Activated CD8-positive, alpha-beta T cell treated with anti-CD3 and anti-CD28 coated beads, Interleukin-2, amount 10 ng/mL, durations not matched to agents 7 days and 5 days (primary cell): ENCODE results near the gene FALEC. TPM values are rescaled to one million over a fixed set of nuclear protein-coding genes. Genes with fewer than 3 reads are reported as not detected.

Experiments used
- ATAC-seq: fragments of 150-1000 bp; cut with Tn5 transposase; one replicate; pipeline ENCODE4 v1.10.0; 2021; ENCODE audit warnings: moderate library complexity
- CTCF ChIA-PET: fragments of 350-600 bp; sonication (Branson Sonifier 250); formaldehyde crosslinking; loops from one replicate; lab custom pipeline; 2021; ENCODE audit warnings: antibody characterized with exemption; lab: Charles Lee
- POLR2A ChIA-PET: fragments of 350-600 bp; sonication (Branson Sonifier 250); formaldehyde crosslinking; loops from one replicate; lab custom pipeline; 2021; ENCODE audit warnings: antibody characterized with exemption; lab: Charles Lee
- DNase-seq: peaks from one replicate; pipeline ENCODE4 v3.0.0-alpha.2; 2020
- H3K27ac Mint-ChIP-seq: one replicate; pipeline ENCODE4 v1.8.0; 2021; ENCODE audit warnings: mild to moderate bottlenecking, mixed read lengths
- H3K27me3 Mint-ChIP-seq: one replicate; pipeline ENCODE4 v1.8.0; 2021; ENCODE audit warnings: low read depth, mixed read lengths
- H3K36me3 Mint-ChIP-seq: one replicate; pipeline ENCODE4 v1.8.0; 2021; ENCODE audit warnings: low read depth, mixed read lengths
- H3K4me1 Mint-ChIP-seq: one replicate; pipeline ENCODE4 v1.8.0; 2021; ENCODE audit warnings: low read depth, mixed read lengths
- H3K4me3 Mint-ChIP-seq: one replicate; pipeline ENCODE4 v1.8.0; 2021; ENCODE audit warnings: mild to moderate bottlenecking, mixed read lengths
- H3K9me3 Mint-ChIP-seq: one replicate; pipeline ENCODE4 v1.8.0; 2022; ENCODE audit warnings: mixed read lengths; ENCODE audit not compliant: insufficient read depth
- total RNA-seq, 2 experiments: library from RNA; stranded (reverse); gene quantifications; one replicate each; pipeline ENCODE4 v1.2.3, GENCODE V29; 2021

FALEC gene
- total RNA-seq, 2 experiments from 2014 or later: not detected

DNA sequence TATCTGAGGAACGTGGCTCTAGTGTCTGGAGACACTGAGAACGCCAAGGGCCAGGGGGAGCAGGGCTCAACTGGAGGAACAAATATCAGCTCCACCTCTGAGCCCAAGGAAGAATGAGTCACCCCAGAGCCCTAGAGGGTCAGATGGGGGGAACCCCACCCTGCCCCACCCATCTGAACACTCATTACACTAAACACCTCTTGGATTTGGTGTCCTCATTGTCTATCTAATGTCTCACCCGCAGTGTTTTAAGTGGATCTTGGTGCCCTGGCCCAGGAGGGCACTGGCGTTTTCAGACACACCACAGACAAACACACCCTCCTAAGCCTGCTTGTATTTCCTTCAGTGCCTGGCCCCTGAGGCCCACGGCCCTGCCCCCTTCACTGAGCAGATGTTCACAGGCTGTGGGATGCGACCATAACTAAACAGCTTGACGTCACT, 2.2 kb upstream of the FALEC start:
- no peaks in the 10 kb centered on the region for H3K9me3 Mint-ChIP-seq
- no peaks in the 10 kb centered on the region for H3K27me3 Mint-ChIP-seq
- no peak for DNase-seq
- ChIA-PET CTCF (interaction anchor here (2.8 kb wide), 1 partner anchor 19 kb away, joined by 11 read pairs; no protein-coding TSS in a partner anchor), POLR2A (interaction anchor here (0.6 kb wide), 1 partner anchor 150 kb away, joined by 5 read pairs; no protein-coding TSS in a partner anchor)
- H3K4me3 Mint-ChIP-seq: no peak overlapping the region
- H3K27ac Mint-ChIP-seq: no peak overlapping the region
- no peak for ATAC-seq
- peaks cover 18% of the 10 kb centered on the region for H3K4me1 Mint-ChIP-seq
- H3K36me3 Mint-ChIP-seq: no peaks in the 10 kb centered on the region

- no peak for ATAC-seq
These were observed 1.3 kb upstream of the FALEC start for GRCh38 chr1:150514260-150514659.

GRCh38 chr1:150514913-150515327, 632 bp upstream of the FALEC start:
- H3K27me3 Mint-ChIP-seq: no peaks in the 10 kb centered on the region
- DNase-seq: no peak
- peak; percentile 1 for ATAC-seq
- H3K4me1 Mint-ChIP-seq: peaks cover 18% of the 10 kb centered on the region
- H3K4me3 Mint-ChIP-seq: peak overlapping the region; percentile 90
- H3K9me3 Mint-ChIP-seq: no peaks in the 10 kb centered on the region
- POLR2A ChIA-PET: interaction anchor here (0.6 to 1.7 kb wide), 6 partner anchors 10 to 281 kb away, joined by 3 to 6 read pairs (median 3); partner anchors contain the start of gene ENSA
- CTCF ChIA-PET: interaction anchor here (0.5 to 3.5 kb wide), 11 partner anchors 17 to 481 kb away, joined by 3 to 26 read pairs (median 4); partner anchors contain the start of gene TARS2
- no peaks in the 10 kb centered on the region for H3K36me3 Mint-ChIP-seq
- peak overlapping the region; percentile 81 for H3K27ac Mint-ChIP-seq

More at GRCh38 chr1:150514260-150514659, 1.3 kb upstream of the FALEC start:
- ChIA-PET POLR2A (interaction anchor here (1.7 kb wide), 1 partner anchor 280 kb away, joined by 6 read pairs; no protein-coding TSS in a partner anchor), CTCF (interaction anchor here (2.8 to 3.5 kb wide), 2 partner anchors 18 kb away, joined by 11 to 26 read pairs; no protein-coding TSS in a partner anchor)
- no peak overlapping the region for H3K27ac Mint-ChIP-seq
- H3K36me3 Mint-ChIP-seq: no peaks in the 10 kb centered on the region
- H3K27me3 Mint-ChIP-seq: no peaks in the 10 kb centered on the region
- H3K4me1 Mint-ChIP-seq: peaks cover 18% of the 10 kb centered on the region
- H3K9me3 Mint-ChIP-seq: no peaks in the 10 kb centered on the region
- DNase-seq: no peak
- peak overlapping the region; percentile 90 for H3K4me3 Mint-ChIP-seq

- DNase-seq: peak; percentile 26
- ChIA-PET POLR2A (interaction anchor here (0.5 to 2.3 kb wide), 8 partner anchors 11 to 681 kb away, joined by 3 to 7 read pairs (median 4); partner anchors contain the start of genes ENSA and MCL1), CTCF (interaction anchor here (1.0 to 3.5 kb wide), 15 partner anchors 12 to 480 kb away, joined by 3 to 26 read pairs (median 5); partner anchors contain the start of genes MCL1 and TARS2)
- peak overlapping the region; percentile 11 for H3K27ac Mint-ChIP-seq
- H3K36me3 Mint-ChIP-seq: no peaks in the 10 kb centered on the region
- H3K4me1 Mint-ChIP-seq: peaks cover 19% of the 10 kb centered on the region
- ATAC-seq: peak; percentile 7
- no peaks in the 10 kb centered on the region for H3K9me3 Mint-ChIP-seq
- peaks cover 1% of the 10 kb centered on the region for H3K27me3 Mint-ChIP-seq
- H3K4me3 Mint-ChIP-seq: peak overlapping the region; percentile 90
These were observed 569 bp downstream of the FALEC start for GRCh38 chr1:150516050-150516591.

- Mint-ChIP-seq H3K4me1 (peaks cover 24% of the 10 kb centered on the region), H3K36me3 (no peaks in the 10 kb centered on the region), H3K27ac (no peak overlapping the region), H3K27me3 (peaks cover 5% of the 10 kb centered on the region), H3K9me3 (no peaks in the 10 kb centered on the region), H3K4me3 (peak overlapping the region; percentile 90)
- CTCF ChIA-PET: interaction anchor here (1.0 to 3.5 kb wide), 11 partner anchors 11 to 261 kb away, joined by 3 to 26 read pairs (median 7); partner anchors contain the start of genes MCL1 and TARS2
- DNase-seq: peak; percentile 37
- ATAC-seq: no peak
- POLR2A ChIA-PET: interaction anchor here (1.1 to 2.3 kb wide), 3 partner anchors 25 to 63 kb away, joined by 3 to 7 read pairs (median 4); partner anchors contain the start of gene MCL1
These were observed 1.1 kb downstream of the FALEC start for GRCh38 chr1:150516616-150517015.

DNA sequence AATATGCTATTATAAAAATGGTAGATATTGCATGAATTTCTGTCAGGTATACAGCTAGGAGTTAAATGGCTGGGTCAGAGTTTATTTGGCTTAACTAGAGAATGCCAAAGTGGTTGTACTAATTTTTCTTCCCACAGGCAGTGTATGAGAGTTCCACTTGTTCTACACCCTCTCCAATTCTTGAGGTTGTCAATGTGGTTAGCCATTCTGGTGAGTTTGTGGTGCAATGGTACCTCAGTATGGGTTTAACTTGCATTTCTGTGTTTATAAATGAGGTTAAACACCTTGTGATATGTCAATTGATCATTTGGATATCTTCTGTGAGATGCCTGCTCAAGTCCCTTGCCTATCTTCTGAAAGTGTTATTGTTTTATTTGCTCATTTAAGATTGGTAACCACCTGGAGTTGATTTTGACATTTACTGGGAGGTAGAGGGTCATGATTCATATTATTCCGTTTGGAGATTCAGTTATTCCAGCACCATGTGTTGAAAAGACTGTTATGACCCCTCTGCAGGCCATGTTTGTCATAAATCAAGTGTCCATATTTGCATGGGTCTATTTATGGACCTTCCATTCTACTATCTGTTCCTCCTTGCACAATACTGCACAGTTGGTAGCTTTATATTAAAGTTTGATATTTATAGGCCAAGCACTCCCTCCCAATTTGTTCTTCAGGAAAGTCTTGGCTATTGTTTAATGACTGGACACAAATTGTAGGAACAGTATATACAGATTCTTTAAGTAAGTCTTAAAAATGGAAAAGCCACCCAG, 5.8 kb downstream of the FALEC start:
- POLR2A ChIA-PET: no interaction called here
- ATAC-seq: no peak
- peaks cover 15% of the 10 kb centered on the region for H3K4me1 Mint-ChIP-seq

DNA sequence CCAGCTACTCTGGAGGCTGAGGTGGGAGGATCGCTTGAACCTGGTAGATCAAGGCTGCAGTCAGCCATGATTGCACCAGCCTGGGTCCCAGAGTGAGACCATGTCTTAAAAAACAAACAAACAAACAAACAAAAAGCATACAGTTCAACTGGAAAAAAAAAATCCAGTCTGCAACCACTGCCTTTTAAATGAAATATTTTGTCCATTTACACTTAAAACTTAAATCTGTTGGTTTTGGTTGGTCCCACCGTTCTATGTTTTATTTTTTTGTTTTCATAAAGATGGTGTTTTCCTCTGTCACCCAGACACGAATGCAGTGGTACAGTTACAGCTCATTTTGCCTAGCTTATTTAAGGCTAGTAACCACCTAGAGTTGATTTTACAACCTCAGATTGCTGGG, 9.8 kb downstream of the FALEC start:
- ChIA-PET CTCF (no interaction called here), POLR2A (no interaction called here)
- no peaks in the 10 kb centered on the region for H3K36me3 Mint-ChIP-seq
- ATAC-seq: no peak
- H3K9me3 Mint-ChIP-seq: no peaks in the 10 kb centered on the region
- no peak overlapping the region for H3K4me3 Mint-ChIP-seq
- peaks cover 6% of the 10 kb centered on the region for H3K4me1 Mint-ChIP-seq
- no peak overlapping the region for H3K27ac Mint-ChIP-seq
- no peak for DNase-seq
- H3K27me3 Mint-ChIP-seq: peaks cover 5% of the 10 kb centered on the region

More for the DNA sequence above, 5.8 kb downstream of the FALEC start:
- CTCF ChIA-PET: interaction anchor here (1.2 to 1.5 kb wide), 3 partner anchors 11 to 265 kb away, joined by 4 to 7 read pairs (median 4); no protein-coding TSS in a partner anchor
- Mint-ChIP-seq H3K36me3 (no peaks in the 10 kb centered on the region), H3K9me3 (no peaks in the 10 kb centered on the region), H3K27ac (no peak overlapping the region), H3K4me3 (no peak overlapping the region), H3K27me3 (peaks cover 5% of the 10 kb centered on the region)
- DNase-seq: no peak

GRCh38 chr1:150528196-150528595, 12.6 kb downstream of the FALEC start:
- no peaks in the 10 kb centered on the region for H3K9me3 Mint-ChIP-seq
- POLR2A ChIA-PET: no interaction called here
- H3K4me3 Mint-ChIP-seq: no peak overlapping the region
- H3K27me3 Mint-ChIP-seq: no peaks in the 10 kb centered on the region
- no peaks in the 10 kb centered on the region for H3K36me3 Mint-ChIP-seq
- H3K4me1 Mint-ChIP-seq: peaks cover 5% of the 10 kb centered on the region
- H3K27ac Mint-ChIP-seq: no peak overlapping the region
- CTCF ChIA-PET: interaction anchor here (1.0 to 1.9 kb wide), 3 partner anchors 9 to 128 kb away, joined by 3 to 6 read pairs (median 3); no protein-coding TSS in a partner anchor
- ATAC-seq: no peak
- no peak for DNase-seq

- POLR2A ChIA-PET: no interaction called here
These were observed 13.5 kb downstream of the FALEC start for GRCh38 chr1:150529017-150529416.

GRCh38 chr1:150530491-150531159, 15.1 kb downstream of the FALEC start:
- Mint-ChIP-seq H3K9me3 (no peaks in the 10 kb centered on the region), H3K27me3 (no peaks in the 10 kb centered on the region), H3K4me1 (peaks cover 5% of the 10 kb centered on the region), H3K4me3 (no peak overlapping the region), H3K36me3 (no peaks in the 10 kb centered on the region), H3K27ac (no peak overlapping the region)
- CTCF ChIA-PET: interaction anchor here (1.4 to 3.0 kb wide), 5 partner anchors 14 to 275 kb away, joined by 5 to 26 read pairs (median 9); partner anchors contain the start of gene FALEC
- ATAC-seq (no peak), DNase-seq (no peak)
- POLR2A ChIA-PET: no interaction called here

More at GRCh38 chr1:150529017-150529416, 13.5 kb downstream of the FALEC start:
- no peak for ATAC-seq
- CTCF ChIA-PET: interaction anchor here (0.6 to 1.1 kb wide), 3 partner anchors 8 to 129 kb away, joined by 3 read pairs; no protein-coding TSS in a partner anchor
- Mint-ChIP-seq H3K9me3 (no peaks in the 10 kb centered on the region), H3K4me1 (peaks cover 5% of the 10 kb centered on the region), H3K27me3 (no peaks in the 10 kb centered on the region), H3K36me3 (no peaks in the 10 kb centered on the region), H3K27ac (no peak overlapping the region), H3K4me3 (no peak overlapping the region)
- no peak for DNase-seq
